H9 (cell line): Measurements from ENCODE around the gene FAM13A. TPM values are rescaled to one million over a fixed set of nuclear protein-coding genes. Genes with fewer than 3 reads are reported as not detected.

ENCODE experiments used
- DNase-seq: peaks from one replicate; pipeline ENCODE4 v3.0.0-alpha.2; 2017
- H2AFZ ChIP-seq: one replicate; pipeline ENCODE4 v1.6.1; 2013; ENCODE audit warnings: mild to moderate bottlenecking, low read length, control low read depth, moderate library complexity
- H2AK5ac ChIP-seq: 2 replicates; pipeline ENCODE4 v1.6.1; 2013; ENCODE audit warnings: low read length, control low read depth, mixed read lengths; ENCODE audit not compliant: insufficient read length
- H2BK120ac ChIP-seq: one replicate; pipeline ENCODE4 v1.6.1; 2013; ENCODE audit warnings: low read depth, mild to moderate bottlenecking, low read length, control low read depth, inconsistent platforms; ENCODE audit not compliant: poor library complexity, severe bottlenecking
- H2BK12ac ChIP-seq: 2 replicates; pipeline ENCODE4 v1.6.1; 2013; ENCODE audit warnings: low read length, control low read depth, mixed read lengths, low read depth; ENCODE audit not compliant: insufficient read length
- H2BK15ac ChIP-seq: 2 replicates; pipeline ENCODE4 v1.6.1; 2013; ENCODE audit warnings: low read depth, low read length, control low read depth
- H2BK20ac ChIP-seq: one replicate; pipeline ENCODE4 v1.6.1; 2013; ENCODE audit warnings: low read depth, mild to moderate bottlenecking, low read length, control low read depth, inconsistent platforms; ENCODE audit not compliant: poor library complexity, severe bottlenecking
- H2BK5ac ChIP-seq: 2 replicates; pipeline ENCODE4 v1.6.1; 2013; ENCODE audit warnings: low read length, control low read depth, mixed read lengths; ENCODE audit not compliant: insufficient read length
- H3K14ac ChIP-seq: 2 replicates; pipeline ENCODE4 v1.6.1; 2013; ENCODE audit warnings: low read length, control low read depth; ENCODE audit not compliant: insufficient read depth
- H3K18ac ChIP-seq: 2 replicates; pipeline ENCODE4 v1.6.1; 2013; ENCODE audit warnings: low read depth, mild to moderate bottlenecking, mixed read lengths, low read length, control low read depth; ENCODE audit not compliant: insufficient read length
- H3K23ac ChIP-seq: 2 replicates; pipeline ENCODE4 v1.6.1; 2013; ENCODE audit warnings: low read length, control low read depth, mixed read lengths, low read depth; ENCODE audit not compliant: insufficient read length
- H3K23me2 ChIP-seq: 2 replicates; pipeline ENCODE4 v1.6.1; 2013; ENCODE audit warnings: low read depth, mild to moderate bottlenecking, mixed read lengths, low read length, control low read depth; ENCODE audit not compliant: insufficient read length, poor library complexity, severe bottlenecking
- H3K27ac ChIP-seq: 2 replicates; pipeline ENCODE4 v1.5.1; 2013; ENCODE audit warnings: low read length, control low read depth, mixed read lengths, low read depth; ENCODE audit not compliant: insufficient read length
- H3K27me3 ChIP-seq: 2 replicates; pipeline ENCODE4 v1.6.1; 2013; ENCODE audit warnings: low read length, control low read depth, inconsistent platforms; ENCODE audit not compliant: insufficient read depth
- H3K4ac ChIP-seq: 2 replicates; pipeline ENCODE4 v1.6.1; 2013; ENCODE audit warnings: low read depth, mild to moderate bottlenecking, control low read depth, inconsistent platforms, low read length, moderate library complexity
- H3K4me1 ChIP-seq: 2 replicates; pipeline ENCODE4 v1.6.1; 2013; ENCODE audit warnings: low read length, control low read depth, inconsistent platforms; ENCODE audit not compliant: insufficient read depth
- H3K4me2 ChIP-seq: 2 replicates; pipeline ENCODE4 v1.6.1; 2013; ENCODE audit warnings: low read length, control low read depth, mixed read lengths; ENCODE audit not compliant: insufficient read length, insufficient read depth
- H3K56ac ChIP-seq: 2 replicates; pipeline ENCODE4 v1.6.1; 2013; ENCODE audit warnings: low read depth, mild to moderate bottlenecking, mixed read lengths, low read length, control low read depth; ENCODE audit not compliant: insufficient read length
- H3K79me1 ChIP-seq: 2 replicates; pipeline ENCODE4 v1.6.1; 2013; ENCODE audit warnings: low read depth, mild to moderate bottlenecking, moderate library complexity, low read length, control low read depth, inconsistent platforms; ENCODE audit not compliant: insufficient read depth, poor library complexity, severe bottlenecking
- H3K79me2 ChIP-seq: 2 replicates; pipeline ENCODE4 v1.6.1; 2013; ENCODE audit warnings: low read length, control low read depth, inconsistent platforms; ENCODE audit not compliant: insufficient read depth
- H3K9ac ChIP-seq: 2 replicates; pipeline ENCODE4 v1.6.1; 2013; ENCODE audit warnings: low read length, control low read depth, mixed read lengths; ENCODE audit not compliant: insufficient read length; ENCODE audit errors: extremely low read depth
- H3K9me3 ChIP-seq: one replicate; pipeline ENCODE4 v1.6.1; 2013; ENCODE audit warnings: low read depth, low read length, inconsistent platforms; ENCODE audit not compliant: control insufficient read depth
- H3T11ph ChIP-seq: one replicate; pipeline ENCODE4 v1.6.1; 2013; ENCODE audit warnings: mild to moderate bottlenecking, low read length, control low read depth, inconsistent platforms
- H4K20me1 ChIP-seq: one replicate; pipeline ENCODE4 v1.6.1; 2013; ENCODE audit not compliant: control insufficient read depth, insufficient read length, insufficient read depth
- H4K5ac ChIP-seq: 2 replicates; pipeline ENCODE4 v1.6.1; 2013; ENCODE audit warnings: low read depth, mild to moderate bottlenecking, mixed read lengths, low read length, control low read depth; ENCODE audit not compliant: insufficient read length
- H4K8ac ChIP-seq: replicated peaks from 2 replicates; pipeline ENCODE4 v1.6.1; 2013; ENCODE audit warnings: low read length, control low read depth, mixed read lengths, low read depth; ENCODE audit not compliant: insufficient read length
- H4K91ac ChIP-seq: 2 replicates; pipeline ENCODE4 v1.6.1; 2013; ENCODE audit warnings: low read depth, mild to moderate bottlenecking, moderate library complexity, mixed read lengths, low read length, control low read depth; ENCODE audit not compliant: insufficient read length
- H3K27ac Mint-ChIP-seq, 3 experiments: 2 replicates in 2 of 3; 3 replicates in 1 of 3; pipeline ENCODE4 v1.8.0; 2020 to 2021; ENCODE audit warnings: mixed read lengths in 3 of 3, mild to moderate bottlenecking in 1 of 3, moderate library complexity in 1 of 3
- H3K27me3 Mint-ChIP-seq: 2 replicates; pipeline ENCODE4 v1.8.0; 2021; ENCODE audit warnings: low read depth, mild to moderate bottlenecking, moderate library complexity, mixed read lengths
- H3K36me3 Mint-ChIP-seq, 3 experiments: 2 replicates in 2 of 3; 3 replicates in 1 of 3; pipeline ENCODE4 v1.8.0; 2020 to 2021; ENCODE audit warnings: low read depth in 3 of 3, mixed read lengths in 3 of 3; ENCODE audit not compliant: insufficient read depth in 1 of 3
- H3K4me1 Mint-ChIP-seq, 2 experiments: 2 replicates each; pipeline ENCODE4 v1.8.0; 2020; ENCODE audit warnings: mixed read lengths in 2 of 2
- H3K4me3 Mint-ChIP-seq, 2 experiments: 2 replicates in 1 of 2; 3 replicates in 1 of 2; pipeline ENCODE4 v1.8.0; 2020 to 2021; ENCODE audit warnings: mild to moderate bottlenecking in 2 of 2, mixed read lengths in 2 of 2, moderate library complexity in 1 of 2
- H3K9me3 Mint-ChIP-seq, 2 experiments: 2 replicates in 1 of 2; 3 replicates in 1 of 2; pipeline ENCODE4 v1.8.0; 2020; ENCODE audit warnings: mild to moderate bottlenecking in 2 of 2, mixed read lengths in 2 of 2, moderate library complexity in 1 of 2
- CTCF ChIP-seq: fragments of 200-600 bp; sonication (generic); conservative IDR thresholded peaks from 3 replicates; pipeline ENCODE4 v1.8.0; 2021; ENCODE audit warnings: antibody characterized with exemption, mild to moderate bottlenecking
- WGBS: extraction: QIAGEN DNeasy Blood & Tissue Kit; methylation state at CpG from one replicate; pipeline ENCODE4 v1.1.7; 2013; ENCODE audit warnings: missing lambda C conversion rate, low lambda C conversion rate, mixed read lengths; ENCODE audit not compliant: insufficient read length; ENCODE audit errors: extremely low coverage; 5-methylcytosine and 5-hydroxymethylcytosine counted together
- total RNA-seq: library from RNA; stranded (reverse); gene quantifications from 2 replicates; pipeline ENCODE4 v1.2.1, GENCODE V29; 2021

Gene FAM13A
- total RNA-seq, 1 experiment from 2014 or later = 12.7 TPM

GRCh38 chr4:88957570-88957969, 99.4 kb downstream of the FAM13A start:
- no peak overlapping the region for H3T11ph ChIP-seq
- H4K8ac ChIP-seq = no peak overlapping the region
- Mint-ChIP-seq H3K4me1 (peaks cover 32 to 45% of the 10 kb centered on the region in 2 experiments), H3K36me3 (peaks cover 21 to 28% (median 21%) of the 10 kb centered on the region in 3 experiments), H3K27ac (peak overlapping the region in 2 of 3 experiments; percentile 53 to 93; a peak in 3 of 7 replicates), H3K9me3 (peaks cover 8 to 20% of the 10 kb centered on the region in 2 experiments), H3K4me3 (no peak overlapping the region), H3K27me3 (no peaks in the 10 kb centered on the region)
- no peaks in the 10 kb centered on the region for H3K79me2 ChIP-seq
- no peak overlapping the region for H2AK5ac ChIP-seq
- H3K9me3 ChIP-seq = no peaks in the 10 kb centered on the region
- no peak overlapping the region for H3K9ac ChIP-seq
- H3K4me1 ChIP-seq = peaks cover 10% of the 10 kb centered on the region; the same call in 1 of the 2 replicates
- no peak overlapping the region for H2AFZ ChIP-seq
- H3K4me2 ChIP-seq = no peak overlapping the region
- H3K18ac ChIP-seq = no peak overlapping the region
- no peaks in the 10 kb centered on the region for H4K20me1 ChIP-seq
- H3K27me3 ChIP-seq = no peaks in the 10 kb centered on the region
- no peak for DNase-seq
- no peak overlapping the region for H3K23ac ChIP-seq
- H2BK20ac ChIP-seq = no peak overlapping the region
- no peak overlapping the region for H2BK5ac ChIP-seq
- no peak overlapping the region for H3K56ac ChIP-seq
- no peak overlapping the region for H4K91ac ChIP-seq
- no peak overlapping the region for H3K4ac ChIP-seq
- H3K14ac ChIP-seq = no peak overlapping the region
- H3K79me1 ChIP-seq = no peaks in the 10 kb centered on the region
- H2BK12ac ChIP-seq = no peak overlapping the region
- no peak overlapping the region for H4K5ac ChIP-seq
- no CpG with 5 or more reads among the region's 2 CpGs for WGBS
- no peaks in the 10 kb centered on the region for H3K23me2 ChIP-seq
- no peak overlapping the region for H3K27ac ChIP-seq
- no peak for TF ChIP-seq CTCF
- no peak overlapping the region for H2BK120ac ChIP-seq
- no peak overlapping the region for H2BK15ac ChIP-seq
